Uterus (tissue), 2 donors: Measurements from ENCODE around the gene CNTNAP1.

Experiments
- CTCF ChIP-seq, 4 experiments: fragments of 200-600 bp in 2 of 4; fragments of 450-650 bp in 2 of 4; sonication (generic) in 2 of 4; IDR thresholded peaks; one replicate each; pipeline ENCODE4 v1.5.1; 2016 to 2019; ENCODE audit warnings: antibody characterized with exemption in 4 of 4, mild to moderate bottlenecking in 2 of 4, moderate library complexity in 1 of 4
- POLR2A ChIP-seq, 2 donors: fragments of 450-650 bp; IDR thresholded peaks; one replicate each; pipeline ENCODE4 v1.6.1; 2016; ENCODE audit warnings: antibody characterized with exemption in 2 of 2, mild to moderate bottlenecking in 1 of 2, moderate library complexity in 1 of 2

- TF ChIP-seq CTCF (IDR thresholded peaks at IDR 0.05) (no peak), POLR2A (IDR thresholded peaks at IDR 0.05) (no peak)
Measured at GRCh38 chr17:42683407-42684034, 1.2 kb downstream of the CNTNAP1 start.
